Measurements from ENCODE around the gene UST. TPM values are rescaled to one million over a fixed set of nuclear protein-coding genes. Genes with fewer than 3 reads are reported as not detected.

The UST gene
- total RNA-seq, 2 experiments from 2014 or later: 1.2 to 1.5 TPM

- no peak overlapping the region for H3K27ac Mint-ChIP-seq
- intact Hi-C loops (cut with micrococcal nuclease): no loop called here
- H3K4me3 Mint-ChIP-seq: no peak overlapping the region
- H3K9me3 Mint-ChIP-seq: peaks cover 5% of the 10 kb centered on the region
- ChIA-PET CTCF (interaction anchor here (1.2 kb wide), 1 partner anchor 17 kb away, joined by 3 read pairs; no protein-coding TSS in a partner anchor), POLR2A (no interaction called here)
- DNase-seq: no peak
- no peaks in the 10 kb centered on the region for H3K36me3 Mint-ChIP-seq (ENCODE audit: low read depth)
- no peaks in the 10 kb centered on the region for H3K27me3 Mint-ChIP-seq
- ATAC-seq: no peak
- TF ChIP-seq CTCF (IDR thresholded peaks at IDR 0.05): no peak
- H3K4me1 Mint-ChIP-seq (ENCODE audit: low read depth): no peaks in the 10 kb centered on the region
Observed at GRCh38 chr6:148990403-148990802, 243.6 kb downstream of the UST start.

GRCh38 chr6:148996815-148997214 lies 250.0 kb downstream of the UST start:
- CTCF ChIA-PET: interaction anchor here (0.5 to 1.5 kb wide), 2 partner anchors 419 to 606 kb away, joined by 3 to 4 read pairs; no protein-coding TSS in a partner anchor
- Mint-ChIP-seq H3K27me3 (no peaks in the 10 kb centered on the region), H3K9me3 (peaks cover 17% of the 10 kb centered on the region), H3K36me3 (ENCODE audit: low read depth) (peaks cover 12% of the 10 kb centered on the region), H3K4me3 (no peak overlapping the region), H3K27ac (no peak overlapping the region), H3K4me1 (ENCODE audit: low read depth) (peaks cover 17% of the 10 kb centered on the region)
- POLR2A ChIA-PET: no interaction called here
- no peak for TF ChIP-seq CTCF (IDR thresholded peaks at IDR 0.05)
- DNase-seq (no peak), ATAC-seq (no peak)
- intact Hi-C loops (cut with micrococcal nuclease): no loop called here

GRCh38 chr6:148997865-148998264 lies 251.0 kb downstream of the UST start:
- Mint-ChIP-seq H3K9me3 (peaks cover 16% of the 10 kb centered on the region), H3K27ac (no peak overlapping the region), H3K4me3 (no peak overlapping the region), H3K27me3 (no peaks in the 10 kb centered on the region), H3K36me3 (ENCODE audit: low read depth) (peaks cover 12% of the 10 kb centered on the region), H3K4me1 (ENCODE audit: low read depth) (peaks cover 17% of the 10 kb centered on the region)
- ChIA-PET POLR2A (no interaction called here), CTCF (interaction anchor here (0.8 to 1.5 kb wide), 3 partner anchors 26 to 420 kb away, joined by 3 to 4 read pairs (median 3); no protein-coding TSS in a partner anchor)
- no peak for TF ChIP-seq CTCF (IDR thresholded peaks at IDR 0.05)
- intact Hi-C loops (cut with micrococcal nuclease): no loop called here
- ATAC-seq: no peak
- no peak for DNase-seq

- peaks cover 12% of the 10 kb centered on the region for H3K36me3 Mint-ChIP-seq (ENCODE audit: low read depth)
- POLR2A ChIA-PET: no interaction called here
- H3K9me3 Mint-ChIP-seq: peaks cover 13% of the 10 kb centered on the region
- intact Hi-C loops (cut with micrococcal nuclease): no loop called here
- no peaks in the 10 kb centered on the region for H3K27me3 Mint-ChIP-seq
- H3K27ac Mint-ChIP-seq: no peak overlapping the region
- no peak overlapping the region for H3K4me3 Mint-ChIP-seq
- CTCF ChIA-PET: interaction anchor here (0.8 to 1.1 kb wide), 2 partner anchors 26 to 30 kb away, joined by 3 read pairs; no protein-coding TSS in a partner anchor
- DNase-seq: no peak
- no peak for TF ChIP-seq CTCF (IDR thresholded peaks at IDR 0.05)
- peaks cover 17% of the 10 kb centered on the region for H3K4me1 Mint-ChIP-seq (ENCODE audit: low read depth)
- ATAC-seq: no peak
Observed at GRCh38 chr6:148998704-148999103, 251.9 kb downstream of the UST start.

GRCh38 chr6:148999501-148999900 lies 252.7 kb downstream of the UST start:
- H3K4me3 Mint-ChIP-seq: no peak overlapping the region
- no peak overlapping the region for H3K27ac Mint-ChIP-seq
- H3K36me3 Mint-ChIP-seq (ENCODE audit: low read depth): peaks cover 12% of the 10 kb centered on the region
- CTCF ChIA-PET: no interaction called here
- intact Hi-C loops (cut with micrococcal nuclease): no loop called here
- DNase-seq: no peak
- POLR2A ChIA-PET: no interaction called here
- H3K9me3 Mint-ChIP-seq: peaks cover 13% of the 10 kb centered on the region
- H3K4me1 Mint-ChIP-seq (ENCODE audit: low read depth): peaks cover 17% of the 10 kb centered on the region
- no peak for ATAC-seq
- no peaks in the 10 kb centered on the region for H3K27me3 Mint-ChIP-seq
- TF ChIP-seq CTCF (IDR thresholded peaks at IDR 0.05): no peak

Data from activated CD8-positive, alpha-beta T cell treated with anti-CD3 and anti-CD28 coated beads for 36 hours (primary cell).